ENCODE measurements around the gene UBE2E2.

UBE2E2 gene

GRCh38 chr3:23459465-23459864 is 256.3 kb downstream of the UBE2E2 start:
- no peak for TF ChIP-seq CTCF (IDR thresholded peaks at IDR 0.05; ENCODE audit: low read depth, low read length, missing control alignments)

GRCh38 chr3:23459889-23460546 is 256.9 kb downstream of the UBE2E2 start:
- H3K4me3 ChIP-seq (ENCODE audit: low read depth, low read length), result no peak overlapping the region
- no peak for DNase-seq (ENCODE audit: low read depth)
- no peak for TF ChIP-seq CTCF (IDR thresholded peaks at IDR 0.05; ENCODE audit: low read depth, low read length, missing control alignments)

More at GRCh38 chr3:23459465-23459864, 256.3 kb downstream of the UBE2E2 start:
- DNase-seq (ENCODE audit: low read depth), result no peak
- no peak overlapping the region for H3K4me3 ChIP-seq (ENCODE audit: low read depth, low read length)

GRCh38 chr3:23461069-23461468 is 257.9 kb downstream of the UBE2E2 start:
- no peak for TF ChIP-seq CTCF (IDR thresholded peaks at IDR 0.05; ENCODE audit: low read depth, low read length, missing control alignments)
- DNase-seq (ENCODE audit: low read depth), result no peak
- H3K4me3 ChIP-seq (ENCODE audit: low read depth, low read length), result no peak overlapping the region

- no peak for TF ChIP-seq CTCF (IDR thresholded peaks at IDR 0.05; ENCODE audit: low read depth, low read length, missing control alignments)
- no peak overlapping the region for H3K4me3 ChIP-seq (ENCODE audit: low read depth, low read length)
- no peak for DNase-seq (ENCODE audit: low read depth)
Measured at GRCh38 chr3:23463791-23464190, 260.7 kb downstream of the UBE2E2 start.

- no peak for TF ChIP-seq CTCF (IDR thresholded peaks at IDR 0.05; ENCODE audit: low read depth, low read length, missing control alignments)
- no peak overlapping the region for H3K4me3 ChIP-seq (ENCODE audit: low read depth, low read length)
- no peak for DNase-seq (ENCODE audit: low read depth)
Measured at GRCh38 chr3:23465569-23465968, 262.4 kb downstream of the UBE2E2 start.

- no peak for TF ChIP-seq CTCF (IDR thresholded peaks at IDR 0.05; ENCODE audit: low read depth, low read length, missing control alignments)
- H3K4me3 ChIP-seq (ENCODE audit: low read depth, low read length), result no peak overlapping the region
- no peak for DNase-seq (ENCODE audit: low read depth)
Measured at GRCh38 chr3:23468203-23468602, 265.1 kb downstream of the UBE2E2 start.
